HEK293 (cell line): ENCODE results near the gene SLC33A1.

Experiments
- CTCF ChIA-PET: fragments of 350-600 bp; formaldehyde crosslinking; extraction: SDS; loops from one replicate; lab custom pipeline; 2021; ENCODE audit warnings: antibody characterized with exemption; lab: Yijun Ruan, JAX
- POLR2A ChIA-PET: fragments of 300-600 bp; formaldehyde crosslinking; extraction: SDS; loops from one replicate; lab custom pipeline; 2020; ENCODE audit warnings: antibody characterized with exemption, inconsistent platforms; lab: Yijun Ruan, JAX
- H3K27ac ChIP-seq: fragments of 200-500 bp; sonication (Bioruptor generic); 2 replicates; pipeline ENCODE4 v1.5.1; 2014; ENCODE audit warnings: low read depth, low read length, control low read depth, inconsistent platforms; ENCODE audit errors: extremely low read depth
- H3K36me3 ChIP-seq, 2 experiments: fragments of 200-500 bp in 1 of 2; sonication (Bioruptor generic) in 1 of 2; 1 replicate in 1 of 2; 2 replicates in 1 of 2; pipeline ENCODE4 v1.5.1; 2014 to 2017; ENCODE audit warnings: inconsistent platforms in 2 of 2, low read length in 2 of 2; ENCODE audit not compliant: control insufficient read depth in 2 of 2, insufficient read depth in 1 of 2
- H3K4me1 ChIP-seq: fragments of 200-500 bp; sonication (Bioruptor generic); 2 replicates; pipeline ENCODE4 v1.5.1; 2014; ENCODE audit warnings: mild to moderate bottlenecking, low read length, inconsistent platforms; ENCODE audit not compliant: control insufficient read depth, insufficient read depth
- H3K4me3 ChIP-seq: 2 replicates; pipeline ENCODE4 v1.5.1; 2011; ENCODE audit warnings: low read depth, mild to moderate bottlenecking, control low read depth, low read length, moderate library complexity
- H3K9me3 ChIP-seq: fragments of 200-500 bp; sonication (Bioruptor generic); 2 replicates; pipeline ENCODE4 v1.5.1; 2014; ENCODE audit warnings: low read depth, low read length, inconsistent platforms; ENCODE audit not compliant: control insufficient read depth, insufficient read depth
- EGR2 ChIP-seq: fragments of 450-650 bp; formaldehyde crosslinking; IDR thresholded peaks from 2 replicates; pipeline ENCODE4 v1.5.1; 2016; ENCODE audit warnings: low read depth, missing biosample characterization, missing genetic modification characterization
- GLI4 ChIP-seq: fragments of 450-650 bp; formaldehyde crosslinking; IDR thresholded peaks from 2 replicates; pipeline ENCODE4 v1.5.1; 2016; ENCODE audit warnings: missing biosample characterization, missing genetic modification characterization
- KLF17 ChIP-seq: fragments of 450-650 bp; formaldehyde crosslinking; IDR thresholded peaks from 2 replicates; pipeline ENCODE4 v1.5.1; 2016; ENCODE audit warnings: missing biosample characterization, missing genetic modification characterization
- OSR2 ChIP-seq: fragments of 450-650 bp; formaldehyde crosslinking; IDR thresholded peaks from 2 replicates; pipeline ENCODE4 v1.5.1; 2016; ENCODE audit warnings: missing biosample characterization, missing genetic modification characterization
- PRDM1 ChIP-seq: fragments of 450-650 bp; formaldehyde crosslinking; IDR thresholded peaks from 2 replicates; pipeline ENCODE4; 2016; ENCODE audit warnings: missing biosample characterization, missing genetic modification characterization
- PRDM10 ChIP-seq: fragments of 450-650 bp; formaldehyde crosslinking; IDR thresholded peaks from 2 replicates; pipeline ENCODE4 v1.5.1; 2016; ENCODE audit warnings: missing biosample characterization, missing genetic modification characterization
- ZBTB20 ChIP-seq: fragments of 450-650 bp; formaldehyde crosslinking; IDR thresholded peaks from 2 replicates; pipeline ENCODE4 v1.5.1; 2016; ENCODE audit warnings: missing biosample characterization, missing genetic modification characterization
- ZBTB48 ChIP-seq: fragments of 450-650 bp; formaldehyde crosslinking; IDR thresholded peaks from 2 replicates; pipeline ENCODE4 v1.5.1; 2016; ENCODE audit warnings: missing biosample characterization, missing genetic modification characterization
- ZBTB49 ChIP-seq: fragments of 450-650 bp; formaldehyde crosslinking; IDR thresholded peaks from 2 replicates; pipeline ENCODE4 v1.5.1; 2016; ENCODE audit warnings: missing biosample characterization, missing genetic modification characterization, low read depth
- ZBTB8A ChIP-seq: fragments of 450-650 bp; formaldehyde crosslinking; IDR thresholded peaks from 2 replicates; pipeline ENCODE4 v1.5.1; 2016; ENCODE audit warnings: missing biosample characterization, missing genetic modification characterization
- ZEB2 ChIP-seq: fragments of 450-650 bp; formaldehyde crosslinking; IDR thresholded peaks from 2 replicates; pipeline ENCODE4 v1.5.1; 2016; ENCODE audit warnings: missing biosample characterization, missing genetic modification characterization
- ZFP37 ChIP-seq: fragments of 450-650 bp; formaldehyde crosslinking; IDR thresholded peaks from 2 replicates; pipeline ENCODE4 v1.5.1; 2016; ENCODE audit warnings: missing biosample characterization, missing genetic modification characterization
- ZNF140 ChIP-seq: fragments of 450-650 bp; formaldehyde crosslinking; IDR thresholded peaks from 2 replicates; pipeline ENCODE4 v1.5.1; 2016; ENCODE audit warnings: missing biosample characterization, missing genetic modification characterization
- ZNF23 ChIP-seq: fragments of 450-650 bp; formaldehyde crosslinking; IDR thresholded peaks from 2 replicates; pipeline ENCODE4 v1.5.1; 2016; ENCODE audit warnings: missing biosample characterization, missing genetic modification characterization, borderline replicate concordance
- ZNF24 ChIP-seq: fragments of 450-650 bp; formaldehyde crosslinking; IDR thresholded peaks from 2 replicates; pipeline ENCODE4 v1.5.1; 2016; ENCODE audit warnings: missing biosample characterization, missing genetic modification characterization
- ZNF37A ChIP-seq: fragments of 450-650 bp; IDR thresholded peaks from 2 replicates; pipeline ENCODE4 v1.5.1; 2018; ENCODE audit warnings: missing biosample characterization, missing genetic modification characterization
- ZNF521 ChIP-seq: fragments of 450-650 bp; formaldehyde crosslinking; IDR thresholded peaks from 2 replicates; pipeline ENCODE4 v1.5.1; 2017; ENCODE audit warnings: missing biosample characterization, mild to moderate bottlenecking, missing genetic modification characterization
- ZNF555 ChIP-seq: fragments of 450-650 bp; formaldehyde crosslinking; conservative IDR thresholded peaks from 2 replicates; pipeline ENCODE4 v1.5.1; 2017; ENCODE audit warnings: missing biosample characterization, mild to moderate bottlenecking, missing genetic modification characterization, inconsistent platforms
- ZNF558 ChIP-seq: fragments of 450-650 bp; formaldehyde crosslinking; IDR thresholded peaks from 2 replicates; pipeline ENCODE4 v1.5.1; 2016; ENCODE audit warnings: missing biosample characterization, missing genetic modification characterization
- ZNF670 ChIP-seq: fragments of 450-650 bp; formaldehyde crosslinking; IDR thresholded peaks from 2 replicates; pipeline ENCODE4 v1.5.1; 2016; ENCODE audit warnings: missing biosample characterization, missing genetic modification characterization, low read depth
- ZNF76 ChIP-seq: fragments of 450-650 bp; formaldehyde crosslinking; IDR thresholded peaks from 2 replicates; pipeline ENCODE4; 2016; ENCODE audit warnings: low read depth, missing biosample characterization, missing genetic modification characterization, borderline replicate concordance
- TF ChIP-seq, protein P1 (sequence below): fragments of 450-650 bp; formaldehyde crosslinking; IDR thresholded peaks from 2 replicates; pipeline ENCODE4 v1.5.1; 2016; ENCODE audit warnings: missing biosample characterization, missing genetic modification characterization, low read depth

Gene SLC33A1

GRCh38 chr3:155884292-155884691 is 30.1 kb upstream of the SLC33A1 start:
- H3K4me1 ChIP-seq: no peaks in the 10 kb centered on the region
- no peaks in the 10 kb centered on the region for H3K36me3 ChIP-seq
- no peaks in the 10 kb centered on the region for H3K9me3 ChIP-seq
- no peak overlapping the region for H3K4me3 ChIP-seq
- TF ChIP-seq ZBTB20 (no peak), PRDM1 (tag by site-specific recombination) (no peak), ZBTB48 (no peak), ZNF76 (tag by site-specific recombination) (no peak), ZNF23 (tag by site-specific recombination) (no peak), ZBTB8A (no peak), ZNF555 (tag by site-specific recombination) (no peak), ZNF37A (no peak), ZBTB49 (no peak), ZEB2 (tag by site-specific recombination) (no peak)
- TF ChIP-seq, all 188 proteins: peak for 0
- ChIA-PET CTCF (interaction anchor here (0.7 kb wide), 1 partner anchor 78 kb away, joined by 3 read pairs; the partner anchor contains the start of gene C3orf33), POLR2A (interaction anchor here (1.0 kb wide), 1 partner anchor 13 kb away, joined by 5 read pairs; no protein-coding TSS in a partner anchor)
- no peak overlapping the region for H3K27ac ChIP-seq

- no peak for TF ChIP-seq ZNF24 (tag by site-specific recombination)
- peaks cover 2% of the 10 kb centered on the region; the same call in 1 of the 2 replicates for H3K4me1 ChIP-seq
- POLR2A ChIA-PET: no interaction called here
- CTCF ChIA-PET: no interaction called here
- no peaks in the 10 kb centered on the region for H3K36me3 ChIP-seq
- H3K4me3 ChIP-seq: no peak overlapping the region
- no peaks in the 10 kb centered on the region for H3K9me3 ChIP-seq
- no peak overlapping the region for H3K27ac ChIP-seq
Observed at GRCh38 chr3:155880286-155880685, 26.1 kb upstream of the SLC33A1 start.

- Histone ChIP-seq H3K36me3 (no peaks in the 10 kb centered on the region), H3K27ac (no peak overlapping the region), H3K4me3 (no peak overlapping the region), H3K4me1 (peaks cover 2% of the 10 kb centered on the region; the same call in 1 of the 2 replicates), H3K9me3 (no peaks in the 10 kb centered on the region)
- no peak for TF ChIP-seq ZNF558 (tag by site-specific recombination)
- peak; percentile 61 for TF ChIP-seq PRDM10 (tag by site-specific recombination)
- ChIA-PET POLR2A (no interaction called here), CTCF (no interaction called here)
Observed at GRCh38 chr3:155876503-155876902, 22.3 kb upstream of the SLC33A1 start.

DNA sequence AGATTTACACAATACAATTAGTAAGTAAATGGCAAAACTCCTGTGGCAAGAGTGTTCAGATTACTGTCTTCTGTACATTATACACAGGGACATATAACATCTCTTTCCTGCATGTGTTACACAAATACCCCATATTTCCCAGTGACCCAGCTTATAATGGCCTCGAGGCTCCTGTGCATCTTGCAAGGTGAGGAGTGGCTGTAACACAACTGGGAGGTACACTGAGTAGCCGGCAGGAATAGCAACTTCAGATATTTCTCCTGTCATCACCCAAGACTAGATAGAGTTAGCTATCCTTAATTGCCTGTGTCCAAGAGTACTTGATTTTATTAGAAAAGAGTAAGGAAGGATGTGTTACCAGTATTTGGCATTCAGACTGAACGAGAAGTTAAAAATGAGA is 21.8 kb upstream of the SLC33A1 start:
- CTCF ChIA-PET: no interaction called here
- Histone ChIP-seq H3K9me3 (no peaks in the 10 kb centered on the region), H3K27ac (no peak overlapping the region), H3K36me3 (no peaks in the 10 kb centered on the region), H3K4me1 (peaks cover 2% of the 10 kb centered on the region; the same call in 1 of the 2 replicates), H3K4me3 (no peak overlapping the region)
- POLR2A ChIA-PET: no interaction called here
- TF ChIP-seq ZNF521 (tag by site-specific recombination): no peak
- no peak for TF ChIP-seq EGR2 (tag by site-specific recombination)
- TF ChIP-seq KLF17 (tag by site-specific recombination): no peak
- no peak for TF ChIP-seq OSR2 (tag by site-specific recombination)
- TF ChIP-seq GLI4 (tag by site-specific recombination): no peak
- TF ChIP-seq ZNF670 (tag by site-specific recombination): no peak
- TF ChIP-seq, protein P1, sequence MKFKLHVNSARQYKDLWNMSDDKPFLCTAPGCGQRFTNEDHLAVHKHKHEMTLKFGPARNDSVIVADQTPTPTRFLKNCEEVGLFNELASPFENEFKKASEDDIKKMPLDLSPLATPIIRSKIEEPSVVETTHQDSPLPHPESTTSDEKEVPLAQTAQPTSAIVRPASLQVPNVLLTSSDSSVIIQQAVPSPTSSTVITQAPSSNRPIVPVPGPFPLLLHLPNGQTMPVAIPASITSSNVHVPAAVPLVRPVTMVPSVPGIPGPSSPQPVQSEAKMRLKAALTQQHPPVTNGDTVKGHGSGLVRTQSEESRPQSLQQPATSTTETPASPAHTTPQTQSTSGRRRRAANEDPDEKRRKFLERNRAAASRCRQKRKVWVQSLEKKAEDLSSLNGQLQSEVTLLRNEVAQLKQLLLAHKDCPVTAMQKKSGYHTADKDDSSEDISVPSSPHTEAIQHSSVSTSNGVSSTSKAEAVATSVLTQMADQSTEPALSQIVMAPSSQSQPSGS (tag by site-specific recombination): no peak
- TF ChIP-seq ZNF140: no peak
- no peak for TF ChIP-seq ZFP37
